Testis (tissue), 3 donors: Measurements from ENCODE around the gene GATAD2A. TPM values are rescaled to one million over a fixed set of nuclear protein-coding genes. Genes with fewer than 3 reads are reported as not detected.

Experiments used
- DNase-seq: peaks from one replicate; pipeline ENCODE4 v3.0.0-alpha.2; 2019
- H3K27ac ChIP-seq, 2 donors: fragments of 200-600 bp; sonication (generic); one replicate each; pipeline ENCODE4 v1.5.1; 2019
- H3K27me3 ChIP-seq: fragments of 200-600 bp; sonication (generic); one replicate; pipeline ENCODE4 v1.5.1; 2019
- H3K36me3 ChIP-seq: fragments of 200-600 bp; sonication (generic); one replicate; pipeline ENCODE4 v1.5.1; 2017; ENCODE audit warnings: low read depth; ENCODE audit errors: missing control alignments
- H3K4me1 ChIP-seq: fragments of 200-600 bp; sonication (generic); one replicate; pipeline ENCODE4 v1.5.1; 2019
- H3K4me3 ChIP-seq, 2 donors: fragments of 200-600 bp; sonication (generic); one replicate each; pipeline ENCODE4 v1.5.1; 2017 to 2019
- H3K9me3 ChIP-seq: fragments of 200-600 bp; sonication (generic); one replicate; pipeline ENCODE4 v1.5.1; 2017
- POLR2A ChIP-seq: fragments of 450-650 bp; IDR thresholded peaks from one replicate; pipeline ENCODE4 v1.6.1; 2017; ENCODE audit warnings: antibody characterized with exemption, mild to moderate bottlenecking, moderate library complexity
- WGBS, 2 donors: methylation state at CpG; one replicate each; pipeline ENCODE4 v1.1.5; 2018; 5-methylcytosine and 5-hydroxymethylcytosine counted together
- intact Hi-C: fragments of 100-400 bp; cut with DNase I; formaldehyde crosslinking; loops from one replicate; pipeline ENCODE4 v1.15.1; 2023; ENCODE audit warnings: low total_unique reads
- polyA plus RNA-seq: library from polyadenylated mRNA; stranded (reverse); fragments of 350-450 nt; fragmentation: Illumina TruSeq; extraction: RNeasy Lipid Tissue Mini Kit (QIAGEN cat#74804); gene quantifications from one replicate; pipeline ENCODE4 v1.2.3, GENCODE V29; 2014; ENCODE audit warnings: low read depth, low replicate concordance; ENCODE audit not compliant: insufficient read depth
- total RNA-seq, 2 donors: library from RNA; depleted of rRNA; stranded (reverse); fragments of >200 nt; gene quantifications; one replicate each; pipeline ENCODE4 v1.2.3, GENCODE V29; 2016
- TF ChIP-seq, protein P1 (sequence below), 3 experiments: fragments of 450-650 bp in 2 of 3; fragments of 200-600 bp in 1 of 3; sonication (generic) in 1 of 3; IDR thresholded peaks; one replicate each; pipeline ENCODE4 v1.5.1; 2016 to 2019; ENCODE audit warnings: antibody characterized with exemption in 3 of 3, mild to moderate bottlenecking in 2 of 3, moderate library complexity in 1 of 3

GATAD2A gene
- total and polyA plus RNA-seq, 3 donors from 2014 or later, result 109 to 197 (median 163) TPM

- DNase-seq, result no peak
- Histone ChIP-seq H3K4me3 (no peak overlapping the region), H3K4me1 (no peaks in the 10 kb centered on the region), H3K9me3 (no peaks in the 10 kb centered on the region), H3K27ac (no peak overlapping the region), H3K27me3 (no peaks in the 10 kb centered on the region), H3K36me3 (no peaks in the 10 kb centered on the region)
- TF ChIP-seq, protein P1, sequence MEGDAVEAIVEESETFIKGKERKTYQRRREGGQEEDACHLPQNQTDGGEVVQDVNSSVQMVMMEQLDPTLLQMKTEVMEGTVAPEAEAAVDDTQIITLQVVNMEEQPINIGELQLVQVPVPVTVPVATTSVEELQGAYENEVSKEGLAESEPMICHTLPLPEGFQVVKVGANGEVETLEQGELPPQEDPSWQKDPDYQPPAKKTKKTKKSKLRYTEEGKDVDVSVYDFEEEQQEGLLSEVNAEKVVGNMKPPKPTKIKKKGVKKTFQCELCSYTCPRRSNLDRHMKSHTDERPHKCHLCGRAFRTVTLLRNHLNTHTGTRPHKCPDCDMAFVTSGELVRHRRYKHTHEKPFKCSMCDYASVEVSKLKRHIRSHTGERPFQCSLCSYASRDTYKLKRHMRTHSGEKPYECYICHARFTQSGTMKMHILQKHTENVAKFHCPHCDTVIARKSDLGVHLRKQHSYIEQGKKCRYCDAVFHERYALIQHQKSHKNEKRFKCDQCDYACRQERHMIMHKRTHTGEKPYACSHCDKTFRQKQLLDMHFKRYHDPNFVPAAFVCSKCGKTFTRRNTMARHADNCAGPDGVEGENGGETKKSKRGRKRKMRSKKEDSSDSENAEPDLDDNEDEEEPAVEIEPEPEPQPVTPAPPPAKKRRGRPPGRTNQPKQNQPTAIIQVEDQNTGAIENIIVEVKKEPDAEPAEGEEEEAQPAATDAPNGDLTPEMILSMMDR (IDR thresholded peaks at IDR 0.05), result no peak
- TF ChIP-seq POLR2A, result no peak
- intact Hi-C loops, result no loop called here
- WGBS, 2 donors, result 85 to 91% methylated on average over 26 of the region's 26 CpGs
Observed at GRCh38 chr19:19501798-19502197, 96.3 kb downstream of the GATAD2A start.

- H3K9me3 ChIP-seq, result no peaks in the 10 kb centered on the region
- no peak for TF ChIP-seq POLR2A
- TF ChIP-seq, protein P1 (IDR thresholded peaks at IDR 0.05), result no peak
- no peaks in the 10 kb centered on the region for H3K4me1 ChIP-seq
- no peak for DNase-seq
- intact Hi-C loops, result no loop called here
- H3K4me3 ChIP-seq, result no peak overlapping the region
- H3K36me3 ChIP-seq, result no peaks in the 10 kb centered on the region
- WGBS, 2 donors, result 94 to 95% methylated on average over 19 of the region's 19 CpGs
- no peaks in the 10 kb centered on the region for H3K27me3 ChIP-seq
- H3K27ac ChIP-seq, result no peak overlapping the region
Observed at GRCh38 chr19:19502281-19502680, 96.8 kb downstream of the GATAD2A start.

GRCh38 chr19:19502808-19503602 lies 97.5 kb downstream of the GATAD2A start:
- Histone ChIP-seq H3K36me3 (no peaks in the 10 kb centered on the region), H3K27me3 (no peaks in the 10 kb centered on the region), H3K9me3 (no peaks in the 10 kb centered on the region), H3K4me1 (no peaks in the 10 kb centered on the region), H3K27ac (no peak overlapping the region), H3K4me3 (no peak overlapping the region)
- WGBS, 2 donors, result 92 to 93% methylated on average over 18 of the region's 18 CpGs
- TF ChIP-seq, protein P1 (IDR thresholded peaks at IDR 0.05), result no peak
- no peak for TF ChIP-seq POLR2A
- intact Hi-C loops, result no loop called here
- no peak for DNase-seq

DNA sequence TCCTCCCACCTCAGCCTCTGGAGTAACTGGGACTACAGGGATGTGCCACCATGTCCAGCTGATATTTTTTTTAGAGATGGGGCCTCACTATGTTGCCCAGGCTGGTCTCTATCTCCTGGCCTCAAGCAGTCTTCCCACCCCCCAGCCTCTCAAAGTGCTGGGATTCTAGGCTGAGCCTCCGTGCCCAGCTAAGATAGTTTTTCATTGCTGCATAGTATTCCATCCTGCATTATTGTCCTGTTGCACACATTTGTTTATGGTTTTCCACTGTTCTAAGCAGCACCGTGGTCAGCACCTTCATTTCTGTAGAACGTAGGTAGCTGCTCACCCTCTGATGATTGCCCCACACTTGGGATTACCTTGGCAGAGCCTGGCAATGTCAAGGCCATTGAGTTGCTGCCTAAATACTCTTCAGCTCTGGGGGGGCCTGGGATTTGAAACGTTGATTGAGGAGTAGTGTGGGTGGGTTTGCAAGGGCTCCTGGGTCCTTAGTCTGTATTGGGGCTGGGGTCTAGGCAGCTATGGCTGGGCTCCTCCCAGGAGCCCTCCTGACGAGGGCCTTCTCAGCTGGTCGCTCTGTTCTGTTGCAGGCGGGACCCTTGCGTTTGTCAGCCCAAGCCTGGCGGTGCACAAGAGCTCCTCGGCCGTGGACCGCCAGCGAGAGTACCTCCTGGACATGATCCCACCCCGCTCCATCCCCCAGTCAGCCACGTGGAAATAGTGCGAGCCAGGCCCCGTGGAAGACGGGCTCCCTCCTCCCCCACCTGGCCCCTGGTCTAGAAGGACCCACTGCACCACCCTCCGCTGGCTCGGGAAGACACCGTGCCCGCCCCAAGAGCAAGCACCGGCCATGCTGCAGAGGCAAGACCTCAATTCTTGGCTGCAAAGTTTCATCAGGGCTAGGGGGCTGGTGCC lies 99.5 kb downstream of the GATAD2A start:
- 91 to 92% methylated on average over 15 to 18 of the region's 23 CpGs for WGBS, 2 donors
- H3K27ac ChIP-seq, result no peak overlapping the region
- H3K27me3 ChIP-seq, result no peaks in the 10 kb centered on the region
- TF ChIP-seq, protein P1 (IDR thresholded peaks at IDR 0.05), result no peak
- no peak for TF ChIP-seq POLR2A
- no peak for DNase-seq
- no peak overlapping the region for H3K4me3 ChIP-seq
- H3K9me3 ChIP-seq, result no peaks in the 10 kb centered on the region
- no peaks in the 10 kb centered on the region for H3K4me1 ChIP-seq
- intact Hi-C loops, result no loop called here
- no peaks in the 10 kb centered on the region for H3K36me3 ChIP-seq
